Thymus (tissue), 11 donors: ENCODE data around the gene KANK4. TPM values are rescaled to one million over a fixed set of nuclear protein-coding genes. Genes with fewer than 3 reads are reported as not detected.

Experiments
- DNase-seq, 9 donors: peaks; one replicate each; pipeline ENCODE4 v3.0.0-alpha.2; 2013; ENCODE audit warnings: low spot score in 9 of 9, low read depth in 6 of 9, missing footprints in 1 of 9
- H3K27ac ChIP-seq, 2 donors: one replicate each; pipeline ENCODE4 v1.5.1; 2013; ENCODE audit warnings: control low read depth in 1 of 2, low read depth in 1 of 2, low read length in 1 of 2, mild to moderate bottlenecking in 1 of 2, moderate library complexity in 1 of 2
- H3K27me3 ChIP-seq, 2 donors: one replicate each; pipeline ENCODE4 v1.5.1; 2013; ENCODE audit warnings: low read length in 1 of 2; ENCODE audit not compliant: control insufficient read depth in 2 of 2, insufficient read depth in 1 of 2
- H3K36me3 ChIP-seq, 2 donors: one replicate each; pipeline ENCODE4 v1.5.1; 2013; ENCODE audit warnings: low read length in 1 of 2, mild to moderate bottlenecking in 1 of 2, moderate library complexity in 1 of 2; ENCODE audit not compliant: control insufficient read depth in 2 of 2, insufficient read depth in 2 of 2
- H3K4me1 ChIP-seq, 2 donors: one replicate each; pipeline ENCODE4 v1.5.1; 2013; ENCODE audit warnings: low read length in 2 of 2; ENCODE audit not compliant: control insufficient read depth in 2 of 2, insufficient read depth in 2 of 2
- H3K4me3 ChIP-seq, 2 donors: one replicate each; pipeline ENCODE4 v1.5.1; 2013; ENCODE audit warnings: low read length in 2 of 2, control low read depth in 1 of 2, mild to moderate bottlenecking in 1 of 2
- H3K9me3 ChIP-seq, 2 donors: one replicate each; pipeline ENCODE4 v1.5.1; 2013; ENCODE audit warnings: low read length in 1 of 2, mild to moderate bottlenecking in 1 of 2; ENCODE audit not compliant: control insufficient read depth in 2 of 2, insufficient read depth in 1 of 2
- WGBS: extraction: QIAGEN DNeasy Blood & Tissue Kit; methylation state at CpG from one replicate; pipeline ENCODE4 v1.1.7; 2013; 5-methylcytosine and 5-hydroxymethylcytosine counted together
- polyA plus RNA-seq: library from polyadenylated mRNA; stranded (reverse); fragments of 200-250 nt; gene quantifications from one replicate; pipeline ENCODE4 v1.2.3, GENCODE V29; 2013
- total RNA-seq: library from RNA; stranded (reverse); fragments of 120-200 nt; gene quantifications from one replicate; pipeline ENCODE4 v1.2.4, GENCODE V29; 2013
- donor health status: healthy.

The KANK4 gene
- total and polyA plus RNA-seq, 2 donors: 0.21 to 0.99 TPM

- no peaks in the 10 kb centered on the region for H3K36me3 ChIP-seq
- H3K4me1 ChIP-seq: peaks cover 8 to 35% of the 10 kb centered on the region in 2 donors
- H3K27me3 ChIP-seq: no peaks in the 10 kb centered on the region
- peaks cover 0 to 4% of the 10 kb centered on the region in 2 donors for H3K9me3 ChIP-seq
- 95% methylated on average over 14 of the region's 14 CpGs for WGBS
- no peak overlapping the region for H3K27ac ChIP-seq
- no peak for DNase-seq
- H3K4me3 ChIP-seq: no peak overlapping the region
Measured at GRCh38 chr1:62274496-62275485, 44.4 kb downstream of the KANK4 start.

- DNase-seq: no peak
- no peaks in the 10 kb centered on the region for H3K27me3 ChIP-seq
- no peak overlapping the region for H3K4me3 ChIP-seq
- H3K27ac ChIP-seq: no peak overlapping the region
- over 99% methylated on average over 7 of the region's 7 CpGs for WGBS
- H3K4me1 ChIP-seq: peaks cover 8 to 35% of the 10 kb centered on the region in 2 donors
- peaks cover 0 to 4% of the 10 kb centered on the region in 2 donors for H3K9me3 ChIP-seq
- H3K36me3 ChIP-seq: no peaks in the 10 kb centered on the region
Measured at GRCh38 chr1:62273953-62274352, 45.3 kb downstream of the KANK4 start.

GRCh38 chr1:62271948-62272728 is 47.1 kb downstream of the KANK4 start:
- Histone ChIP-seq H3K27me3 (no peaks in the 10 kb centered on the region), H3K4me3 (no peak overlapping the region), H3K9me3 (no peaks in the 10 kb centered on the region), H3K36me3 (no peaks in the 10 kb centered on the region), H3K27ac (peak overlapping the region; percentile 88 to 94), H3K4me1 (peaks cover 8 to 35% of the 10 kb centered on the region in 2 donors)
- DNase-seq: peak; percentile 34 to 91 (median 71)
- 34% methylated on average over 13 of the region's 13 CpGs for WGBS

GRCh38 chr1:62271134-62271533 is 48.1 kb downstream of the KANK4 start:
- no peak for DNase-seq
- Histone ChIP-seq H3K9me3 (no peaks in the 10 kb centered on the region), H3K27ac (peak overlapping the region in 1 of 2 donors; percentile 88), H3K27me3 (no peaks in the 10 kb centered on the region), H3K4me1 (peaks cover 8 to 37% of the 10 kb centered on the region in 2 donors), H3K36me3 (no peaks in the 10 kb centered on the region), H3K4me3 (no peak overlapping the region)
- WGBS: 76% methylated on average over 7 of the region's 7 CpGs

GRCh38 chr1:62269851-62270495 is 49.3 kb downstream of the KANK4 start:
- no peak overlapping the region for H3K4me3 ChIP-seq
- no peaks in the 10 kb centered on the region for H3K36me3 ChIP-seq
- DNase-seq: no peak
- H3K27ac ChIP-seq: no peak overlapping the region
- peaks cover 8 to 37% of the 10 kb centered on the region in 2 donors for H3K4me1 ChIP-seq
- no peaks in the 10 kb centered on the region for H3K27me3 ChIP-seq
- H3K9me3 ChIP-seq: no peaks in the 10 kb centered on the region
- 96% methylated on average over 9 of the region's 9 CpGs for WGBS

GRCh38 chr1:62269439-62269838 is 49.8 kb downstream of the KANK4 start:
- Histone ChIP-seq H3K4me3 (no peak overlapping the region), H3K27ac (no peak overlapping the region), H3K36me3 (no peaks in the 10 kb centered on the region), H3K4me1 (peaks cover 8 to 36% of the 10 kb centered on the region in 2 donors), H3K9me3 (no peaks in the 10 kb centered on the region), H3K27me3 (no peaks in the 10 kb centered on the region)
- no peak for DNase-seq
- WGBS: 99% methylated on average over 1 of the region's 1 CpG

GRCh38 chr1:62268315-62268714 is 50.9 kb downstream of the KANK4 start:
- H3K9me3 ChIP-seq: no peaks in the 10 kb centered on the region
- no peak overlapping the region for H3K27ac ChIP-seq
- DNase-seq: no peak
- H3K4me1 ChIP-seq: peaks cover 8 to 25% of the 10 kb centered on the region in 2 donors
- no peak overlapping the region for H3K4me3 ChIP-seq
- WGBS: 97% methylated on average over 8 of the region's 8 CpGs
- no peaks in the 10 kb centered on the region for H3K27me3 ChIP-seq
- H3K36me3 ChIP-seq: no peaks in the 10 kb centered on the region

GRCh38 chr1:62265956-62266935 is 53.0 kb downstream of the KANK4 start:
- DNase-seq: no peak
- Histone ChIP-seq H3K36me3 (no peaks in the 10 kb centered on the region), H3K4me1 (peaks cover 0 to 5% of the 10 kb centered on the region in 2 donors), H3K27me3 (no peaks in the 10 kb centered on the region), H3K4me3 (no peak overlapping the region), H3K27ac (no peak overlapping the region), H3K9me3 (no peaks in the 10 kb centered on the region)
- 94% methylated on average over 9 of the region's 9 CpGs for WGBS
